ENCODE measurements around the gene KERA. TPM values are rescaled to one million over a fixed set of nuclear protein-coding genes. Genes with fewer than 3 reads are reported as not detected.
"Not testable (repeated sequence)": the region's sequence is repeated elsewhere in the genome, so short reads cannot be mapped to it uniquely, and the experiment has no call there.

KERA gene
- total and polyA plus RNA-seq, 2 of the 4 experiments (the other 2 are of a cell fraction) = not detected

DNA sequence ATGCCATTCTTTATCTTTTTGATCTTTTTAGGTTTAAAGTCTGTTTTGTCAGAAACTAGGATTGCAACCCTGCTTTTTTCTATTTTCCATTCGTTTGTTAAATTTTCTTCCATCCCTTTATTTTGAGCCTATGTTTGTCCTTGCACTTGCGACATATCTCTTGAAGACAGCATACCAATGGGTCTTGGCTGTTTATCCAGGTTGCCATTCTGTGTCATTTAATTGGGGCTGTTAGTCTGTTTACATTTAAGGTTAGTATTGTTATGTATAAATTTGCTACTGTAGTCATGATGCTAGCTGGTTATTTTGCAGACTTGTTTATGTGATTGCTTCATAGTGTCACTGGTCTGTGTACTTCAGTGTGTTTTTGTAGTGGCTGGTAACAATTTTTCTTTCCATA is 32.1 kb upstream of the KERA start:
- H3K27me3 ChIP-seq (ENCODE audit: control insufficient read depth, insufficient read depth, low read length); H3K4me1 ChIP-seq (ENCODE audit: control insufficient read depth, insufficient read depth, low read length); H2AFZ ChIP-seq (replicated peaks; ENCODE audit: low read length, poor library complexity); H3K9me1 ChIP-seq (ENCODE audit: insufficient read depth, low read length); in situ Hi-C loops (cut with MboI; ENCODE audit: low sequenced_read_pairs); H2AK9ac ChIP-seq (replicated peaks; ENCODE audit: low read depth, low read length, poor library complexity); H4K5ac ChIP-seq (ENCODE audit: low read depth, low read length); H3K9me3 ChIP-seq (ENCODE audit: control insufficient read depth, insufficient read depth, low read length); H3K23ac ChIP-seq (ENCODE audit: low read depth, low read length); H4K91ac ChIP-seq (ENCODE audit: insufficient read depth, low read depth, low read length); H2BK15ac ChIP-seq (ENCODE audit: low read depth, low read length); ATAC-seq (ENCODE audit: low read depth); BruUV-seq (replicated peaks); H4K8ac ChIP-seq (ENCODE audit: low read depth in 2 of 2, low read length in 2 of 2); H3K9ac ChIP-seq (ENCODE audit: low read depth, low read length); H3K14ac ChIP-seq (replicated peaks; ENCODE audit: low read depth, low read length); dilution Hi-C loops (cut with HindIII; ENCODE audit: low sequenced_read_pairs, unreplicated experiment); H3K79me1 ChIP-seq (ENCODE audit: low read depth in 1 of 2, low read length in 2 of 2); H2AK5ac ChIP-seq (ENCODE audit: low read depth, low read length); H2BK5ac ChIP-seq (ENCODE audit: low read depth, low read length, poor library complexity, severe bottlenecking); H3K27ac ChIP-seq (ENCODE audit: insufficient read depth, low read length); H3K4ac ChIP-seq (ENCODE audit: low read depth, low read length); H2BK20ac ChIP-seq (ENCODE audit: low read depth, low read length); DNase-seq; H3K56ac ChIP-seq (ENCODE audit: extremely low read depth, insufficient read depth, low read length); H3K4me2 ChIP-seq (ENCODE audit: low read depth, low read length); POLR2A ChIA-PET (ENCODE audit: unreplicated experiment); H3K18ac ChIP-seq (ENCODE audit: low read depth, low read length); H2BK120ac ChIP-seq (ENCODE audit: low read depth, low read length); H3K36me3 ChIP-seq (ENCODE audit: control insufficient read depth, insufficient read depth, low read length); H4K20me1 ChIP-seq (ENCODE audit: insufficient read depth, low read length); H3K4me3 ChIP-seq (ENCODE audit: insufficient read depth, low read depth, low read length): not testable (repeated sequence)
- CTCF ChIA-PET = interaction anchor here (0.7 kb wide), 1 partner anchor 103 kb away, joined by 5 read pairs; no protein-coding TSS in a partner anchor
- intact Hi-C loops (cut with micrococcal nuclease) = loop anchor here (5.0 kb wide), 1 partner anchor 48 kb away; no protein-coding TSS in a partner anchor
- WGBS, 2 experiments (ENCODE audit: extremely low coverage in 2 of 2, insufficient read length in 1 of 2) = no CpG with 5 or more reads among the region's 2 CpGs

Data from IMR-90 (cell line).